Activated T-helper 1 cell treated with anti-CD3 and anti-CD28 coated beads, Interleukin-12 subunit alpha, Interleukin-12 subunit beta, Interleukin-2, Interleukin-4 antibody, amounts not matched to agents 30 ng/mL and 10 ng/mL and 1 ng/mL, durations not matched to agents 14 hours and 24 hours and 36 hours (primary cell): Measurements from ENCODE around the gene SLC5A2. TPM values are rescaled to one million over a fixed set of nuclear protein-coding genes. Genes with fewer than 3 reads are reported as not detected.
A peak's percentile ranks its signal among the peaks of the same experiment; 100 is the strongest.
"Not testable (repeated sequence)": the region's sequence is repeated elsewhere in the genome, so short reads cannot be mapped to it uniquely, and the experiment has no call there.

ENCODE experiments used
- DNase-seq: peaks from one replicate; pipeline ENCODE4 v3.0.0; 2021; ENCODE audit warnings: low spot score
- H3K27ac Mint-ChIP-seq: one replicate; pipeline ENCODE4 v1.8.0; 2021; ENCODE audit warnings: mild to moderate bottlenecking, mixed read lengths
- H3K27me3 Mint-ChIP-seq: one replicate; pipeline ENCODE4 v1.8.0; 2022; ENCODE audit warnings: mild to moderate bottlenecking, moderate library complexity, mixed read lengths; ENCODE audit not compliant: insufficient read depth
- H3K36me3 Mint-ChIP-seq: one replicate; pipeline ENCODE4 v1.8.0; 2021; ENCODE audit warnings: low read depth, mixed read lengths
- H3K4me1 Mint-ChIP-seq: one replicate; pipeline ENCODE4 v1.8.0; 2021; ENCODE audit warnings: low read depth, mixed read lengths
- H3K4me3 Mint-ChIP-seq: one replicate; pipeline ENCODE4 v1.8.0; 2021; ENCODE audit warnings: mild to moderate bottlenecking, moderate library complexity, mixed read lengths
- H3K9me3 Mint-ChIP-seq: one replicate; pipeline ENCODE4 v1.8.0; 2021; ENCODE audit warnings: mixed read lengths
- intact Hi-C: fragments of 100-400 bp; cut with micrococcal nuclease; formaldehyde crosslinking; loops from one replicate; pipeline ENCODE4 v1.15.1; 2024
- total RNA-seq: library from RNA; stranded (reverse); gene quantifications from 2 replicates; pipeline ENCODE4 v1.2.3, GENCODE V29; 2022

The SLC5A2 gene
- total RNA-seq, 1 donor from 2014 or later, result not detected

- Mint-ChIP-seq H3K4me1 (peaks cover 25% of the 10 kb centered on the region), H3K27ac (no peak overlapping the region), H3K4me3 (no peak overlapping the region), H3K27me3 (no peaks in the 10 kb centered on the region), H3K36me3 (peaks cover 14% of the 10 kb centered on the region), H3K9me3 (no peaks in the 10 kb centered on the region)
- intact Hi-C loops, result no loop called here
- DNase-seq, result no peak
Observed at GRCh38 chr16:31501966-31502348, 19.0 kb downstream of the SLC5A2 start.

DNA sequence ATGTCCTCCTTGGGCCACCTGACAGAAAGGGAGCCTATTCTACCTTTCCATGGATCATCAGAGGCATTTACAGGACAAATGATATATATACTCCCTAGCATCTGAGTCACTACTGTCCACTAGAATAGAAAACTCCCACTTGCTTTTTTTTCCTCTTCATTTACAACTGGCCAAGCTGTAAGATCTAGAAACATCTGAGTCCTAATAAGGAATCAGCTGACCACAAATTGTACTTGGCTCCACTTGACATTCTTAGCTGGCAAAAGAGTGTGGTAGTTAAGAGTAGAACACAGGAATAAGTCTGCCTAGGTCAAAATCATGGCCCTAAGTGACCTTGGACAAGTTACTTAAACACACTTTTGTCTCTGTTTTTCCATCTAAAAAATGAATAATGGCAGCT, 20.1 kb downstream of the SLC5A2 start:
- peaks cover 10% of the 10 kb centered on the region for H3K36me3 Mint-ChIP-seq

DNA sequence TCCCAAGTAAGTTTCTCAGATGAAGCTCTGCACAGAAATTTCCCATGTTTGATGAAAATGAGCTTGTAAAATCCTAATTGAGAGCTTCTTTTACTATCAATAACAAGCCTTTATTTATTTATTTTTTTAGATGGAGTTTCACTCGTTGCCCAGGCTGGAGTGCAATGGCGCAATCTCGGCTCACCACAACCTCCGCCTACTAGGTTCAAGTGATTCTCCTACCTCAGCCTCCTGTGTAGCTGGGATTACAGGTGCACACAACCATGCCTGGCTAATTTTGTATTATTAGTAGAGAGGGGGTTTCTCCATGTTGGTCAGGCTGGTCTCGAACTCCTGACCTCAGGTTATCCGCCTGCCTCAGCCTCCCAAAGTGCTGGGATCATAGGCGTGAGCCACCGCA, 20.6 kb downstream of the SLC5A2 start:
- H3K27me3 Mint-ChIP-seq, H3K36me3 Mint-ChIP-seq, H3K4me3 Mint-ChIP-seq, DNase-seq, H3K9me3 Mint-ChIP-seq, H3K27ac Mint-ChIP-seq, intact Hi-C loops: not testable (repeated sequence)
- H3K4me1 Mint-ChIP-seq, result peaks cover 35% of the 10 kb centered on the region

More for the DNA sequence above, 20.1 kb downstream of the SLC5A2 start:
- no peak overlapping the region for H3K4me3 Mint-ChIP-seq
- no peaks in the 10 kb centered on the region for H3K9me3 Mint-ChIP-seq
- intact Hi-C loops, result no loop called here
- H3K27ac Mint-ChIP-seq, result no peak overlapping the region
- H3K27me3 Mint-ChIP-seq, result no peaks in the 10 kb centered on the region
- DNase-seq, result no peak
- peaks cover 33% of the 10 kb centered on the region for H3K4me1 Mint-ChIP-seq

DNA sequence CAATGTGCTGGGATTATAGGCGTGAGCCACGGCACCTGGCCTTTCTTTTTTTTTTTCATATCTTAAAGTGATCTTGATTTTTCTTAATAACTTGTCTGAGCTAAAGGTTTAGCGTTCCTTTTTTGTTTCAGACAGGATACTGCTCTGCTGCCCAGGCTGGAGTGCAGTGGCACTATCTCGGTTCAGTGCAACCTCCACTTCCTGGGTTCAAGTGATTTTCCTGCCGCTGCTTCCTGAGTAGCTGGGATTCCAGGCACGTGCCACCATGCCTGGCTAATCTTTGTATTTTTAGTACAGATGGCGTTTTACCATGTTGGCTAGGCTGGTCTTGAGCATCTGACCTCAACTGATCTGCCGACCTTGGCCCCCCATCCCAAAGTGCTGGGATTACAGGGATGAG, 21.2 kb downstream of the SLC5A2 start:
- Mint-ChIP-seq H3K4me3 (no peak overlapping the region), H3K27me3 (no peaks in the 10 kb centered on the region), H3K4me1 (peaks cover 41% of the 10 kb centered on the region), H3K36me3 (peaks cover 6% of the 10 kb centered on the region), H3K9me3 (no peaks in the 10 kb centered on the region), H3K27ac (no peak overlapping the region)
- no peak for DNase-seq
- intact Hi-C loops, result no loop called here

DNA sequence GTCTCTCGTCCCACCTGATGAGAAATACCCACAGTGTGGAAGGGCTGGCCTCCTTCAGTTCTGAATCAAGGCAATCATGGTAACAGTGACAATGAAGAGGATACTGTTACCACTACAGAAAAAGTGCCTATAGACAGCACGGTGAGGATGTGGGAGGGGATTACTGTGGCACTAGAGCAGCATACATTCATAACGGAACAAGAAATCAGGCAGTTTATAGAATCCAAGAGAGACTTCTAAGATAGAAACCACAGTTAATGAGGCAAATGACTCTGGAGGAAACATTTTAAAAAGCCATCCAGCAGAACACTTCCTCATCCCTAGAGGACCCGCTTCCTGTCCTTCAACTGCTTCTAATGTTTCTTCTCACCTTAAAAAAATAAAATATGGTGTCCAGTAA, 22.6 kb downstream of the SLC5A2 start:
- Mint-ChIP-seq H3K27me3 (no peaks in the 10 kb centered on the region), H3K27ac (peak overlapping the region; percentile 81), H3K36me3 (peaks cover 8% of the 10 kb centered on the region), H3K9me3 (no peaks in the 10 kb centered on the region), H3K4me3 (no peak overlapping the region), H3K4me1 (peaks cover 46% of the 10 kb centered on the region)
- no peak for DNase-seq
- intact Hi-C loops, result no loop called here

GRCh38 chr16:31507617-31507928, 24.6 kb downstream of the SLC5A2 start:
- peak overlapping the region; percentile 85 for H3K27ac Mint-ChIP-seq
- peak overlapping the region; percentile 95 for H3K4me3 Mint-ChIP-seq
- H3K36me3 Mint-ChIP-seq, result peaks cover 9% of the 10 kb centered on the region
- DNase-seq, result no peak
- intact Hi-C loops, result no loop called here
- H3K9me3 Mint-ChIP-seq, result no peaks in the 10 kb centered on the region
- H3K4me1 Mint-ChIP-seq, result peaks cover 49% of the 10 kb centered on the region
- H3K27me3 Mint-ChIP-seq, result no peaks in the 10 kb centered on the region

DNA sequence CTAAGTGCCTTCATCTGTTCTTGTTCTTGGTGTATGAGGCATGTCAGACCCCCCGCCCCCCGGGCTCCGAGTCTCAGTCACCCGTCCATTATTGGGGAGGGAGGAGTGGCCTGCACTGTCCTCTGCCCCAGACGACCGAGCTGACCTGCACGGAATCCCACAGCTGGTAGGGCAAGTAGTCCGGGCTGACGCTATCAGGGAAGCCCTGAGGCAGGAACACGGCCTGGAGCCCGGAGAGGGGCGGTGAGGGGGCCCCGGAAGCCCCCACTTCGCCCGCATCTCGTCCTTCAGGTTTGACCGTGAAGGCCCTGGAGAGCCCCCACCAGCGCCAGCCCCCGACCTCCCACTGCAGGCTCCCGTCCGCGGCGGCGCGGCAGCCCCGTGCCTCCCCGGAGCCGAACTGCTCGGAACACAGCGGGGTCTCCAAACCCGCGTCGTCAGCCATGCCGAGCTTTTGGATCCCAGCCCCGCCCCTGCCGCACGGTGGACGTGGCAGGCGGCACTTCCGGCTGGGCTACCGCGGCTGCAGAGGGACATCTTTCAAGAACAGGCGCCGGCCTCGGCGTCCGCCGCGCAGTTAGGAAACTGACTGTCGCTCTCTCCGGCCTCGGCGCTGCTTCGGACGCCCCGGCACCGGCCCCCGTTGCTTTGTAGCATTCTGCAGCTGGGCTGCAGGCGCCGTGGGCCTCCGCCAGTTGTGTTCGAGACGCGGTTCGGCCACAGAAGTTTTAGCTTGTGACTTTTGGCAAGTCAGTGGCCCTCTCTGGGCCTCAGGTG, 25.2 kb downstream of the SLC5A2 start, which contains the start of gene RUSF1:
RUSF1 (minus strand) TSS at position 463 of the 777 bp plus-strand sequence; CDS start at position 445, 18 bp downstream.
- Mint-ChIP-seq H3K27ac (peak within 1 kb of the TSS; percentile 93), H3K4me3 (peak within 1 kb of the TSS; percentile 95), H3K4me1 (peaks cover 49% of the 10 kb centered on the region), H3K36me3 (peaks cover 9% of the 10 kb centered on the region), H3K27me3 (no peaks in the 10 kb centered on the region), H3K9me3 (no peaks in the 10 kb centered on the region)
- intact Hi-C loops, result loop anchor here (1.0 to 2.0 kb wide), 4 partner anchors 21 to 187 kb away; partner anchors contain the start of gene ARMC5
- DNase-seq, result peak; percentile 81

DNA sequence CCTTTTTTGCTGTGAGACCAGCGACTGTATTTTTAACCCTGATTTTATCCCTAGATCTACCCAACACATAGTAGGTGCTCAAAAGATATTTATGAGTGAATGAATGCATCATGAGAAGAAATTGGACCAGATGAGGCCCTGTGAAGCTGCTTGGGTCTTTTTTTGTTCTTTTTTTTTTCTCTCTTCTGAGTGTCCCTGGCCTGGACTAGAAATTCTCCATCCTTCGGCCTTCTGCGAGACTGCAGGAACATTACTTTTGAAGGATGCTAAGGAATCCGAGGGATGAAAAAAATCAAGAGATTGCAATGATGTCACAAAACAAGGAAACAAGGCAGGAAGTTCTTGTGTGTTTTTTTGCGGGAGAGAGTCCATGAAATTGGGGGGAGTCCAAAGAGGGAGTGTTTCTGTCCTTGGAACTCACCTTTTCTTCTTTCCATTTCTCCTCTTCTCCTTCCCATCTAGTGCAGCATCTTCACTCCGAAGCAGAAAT, 25.8 kb downstream of the SLC5A2 start:
- peaks cover 9% of the 10 kb centered on the region for H3K36me3 Mint-ChIP-seq
- intact Hi-C loops, result loop anchor here (1.0 to 2.0 kb wide), 4 partner anchors 22 to 187 kb away; partner anchors contain the start of gene ARMC5
- peak overlapping the region; percentile 95 for H3K4me3 Mint-ChIP-seq
- no peaks in the 10 kb centered on the region for H3K27me3 Mint-ChIP-seq
- peak overlapping the region; percentile 93 for H3K27ac Mint-ChIP-seq
- DNase-seq, result no peak
- H3K4me1 Mint-ChIP-seq, result peaks cover 49% of the 10 kb centered on the region
- no peaks in the 10 kb centered on the region for H3K9me3 Mint-ChIP-seq

DNA sequence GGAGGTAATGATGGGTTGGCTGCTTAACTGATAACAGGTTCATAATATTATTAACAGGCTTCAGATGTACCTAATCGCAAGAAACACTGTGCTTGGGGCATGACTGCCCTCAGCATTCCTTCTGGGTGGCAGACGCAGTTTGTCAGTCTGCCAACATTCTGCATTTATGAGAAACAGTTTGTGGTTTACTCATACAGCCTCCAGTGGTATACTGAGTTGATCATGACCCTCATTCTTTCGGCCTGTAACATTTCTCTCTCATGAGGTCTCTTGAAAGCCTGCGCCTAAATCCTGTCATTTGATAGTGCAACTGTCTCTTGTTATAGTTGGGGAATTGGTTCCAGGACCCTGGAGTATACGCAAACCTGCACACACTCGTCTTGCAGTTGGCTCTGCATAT, 30.2 kb downstream of the SLC5A2 start:
- Mint-ChIP-seq H3K4me3 (no peak overlapping the region), H3K9me3 (no peaks in the 10 kb centered on the region), H3K27ac (no peak overlapping the region), H3K27me3 (no peaks in the 10 kb centered on the region), H3K4me1 (peaks cover 20% of the 10 kb centered on the region), H3K36me3 (peaks cover 6% of the 10 kb centered on the region)
- DNase-seq, result no peak
- intact Hi-C loops, result no loop called here

DNA sequence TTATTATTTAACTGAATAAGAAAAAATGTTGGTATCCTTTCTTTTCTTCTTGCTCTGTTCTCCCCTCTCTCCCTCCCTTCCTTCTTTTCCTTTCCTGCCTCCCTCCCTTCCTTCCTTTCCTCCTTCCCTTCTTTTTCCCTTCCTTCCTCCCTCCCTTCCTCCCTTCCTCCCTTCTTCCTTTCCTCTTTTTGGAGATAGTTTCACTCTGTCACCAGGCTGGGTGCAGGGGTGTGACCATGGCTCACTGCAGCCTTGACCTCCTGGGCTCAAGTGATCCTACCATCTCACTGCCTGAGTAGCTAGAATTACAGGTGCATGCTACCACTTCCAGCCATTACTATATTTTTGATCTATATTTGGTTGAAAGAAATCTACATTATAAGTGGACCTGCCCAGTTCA, 31.0 kb downstream of the SLC5A2 start:
- Mint-ChIP-seq H3K4me3 (no peak overlapping the region), H3K4me1 (peaks cover 16% of the 10 kb centered on the region), H3K9me3 (no peaks in the 10 kb centered on the region), H3K27ac (no peak overlapping the region), H3K27me3 (no peaks in the 10 kb centered on the region), H3K36me3 (peaks cover 3% of the 10 kb centered on the region)
- intact Hi-C loops, result no loop called here
- no peak for DNase-seq

DNA sequence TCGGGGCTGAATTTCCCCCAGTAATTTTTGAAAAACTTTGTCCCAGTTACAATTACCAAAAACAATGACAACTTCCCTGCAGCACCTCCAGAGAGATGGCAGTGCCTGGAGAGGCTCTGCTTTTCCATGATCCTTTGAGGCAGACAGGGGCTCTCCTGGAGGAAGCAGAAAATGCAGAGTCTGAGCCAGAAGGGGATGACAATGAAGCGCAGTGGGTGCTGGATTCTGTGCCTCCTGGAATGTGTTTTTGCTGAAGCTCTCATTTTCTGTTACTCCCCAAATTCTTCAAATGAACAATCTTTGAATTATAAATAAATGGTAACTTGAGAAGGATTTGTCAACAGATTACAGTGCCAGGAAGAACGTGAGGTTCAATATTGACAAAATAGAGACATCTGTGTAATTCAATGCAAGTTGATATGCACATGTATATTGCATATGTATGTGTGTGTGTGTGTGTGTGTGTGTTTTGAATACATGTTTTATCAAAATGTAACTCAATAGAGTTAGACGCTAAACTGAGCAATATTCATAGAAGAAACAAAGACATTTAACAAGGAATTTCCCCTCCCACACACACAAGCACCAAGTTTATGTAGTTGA, 35.0 kb downstream of the SLC5A2 start:
- no peaks in the 10 kb centered on the region for H3K36me3 Mint-ChIP-seq
- peaks cover 5% of the 10 kb centered on the region for H3K4me1 Mint-ChIP-seq
- no peak overlapping the region for H3K4me3 Mint-ChIP-seq
- intact Hi-C loops, result no loop called here
- H3K27ac Mint-ChIP-seq, result no peak overlapping the region
- H3K27me3 Mint-ChIP-seq, result no peaks in the 10 kb centered on the region
- no peak for DNase-seq
- no peaks in the 10 kb centered on the region for H3K9me3 Mint-ChIP-seq

DNA sequence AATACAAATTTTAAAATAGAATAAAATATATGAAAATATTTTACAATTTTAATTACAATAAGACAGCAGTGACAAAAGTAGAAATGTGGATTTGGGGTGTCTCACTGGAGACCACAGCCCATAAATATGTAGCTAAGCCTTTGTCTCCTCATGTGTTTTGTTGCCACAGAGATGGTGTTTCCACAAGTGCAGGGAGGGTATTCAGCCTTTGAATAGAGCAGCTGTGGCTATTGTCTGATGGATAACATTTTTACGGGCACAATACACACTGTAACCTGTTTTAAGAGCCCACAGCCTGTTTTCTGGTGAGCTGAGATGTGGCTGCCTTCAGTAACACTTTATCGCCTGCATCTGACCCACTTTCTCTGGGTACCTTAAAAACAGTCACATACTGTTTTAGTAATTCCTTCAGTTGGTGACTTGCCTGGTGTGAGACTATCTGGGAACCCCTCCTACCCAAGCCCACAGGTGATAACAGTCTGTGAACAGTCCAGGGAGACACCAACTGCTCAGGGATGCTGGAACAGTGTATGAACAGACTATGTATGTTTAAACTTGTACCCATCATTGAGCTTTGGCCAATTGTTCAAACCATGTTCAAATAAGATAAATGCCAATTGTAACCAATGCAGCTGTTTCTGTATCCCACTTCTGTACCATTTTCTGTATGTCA, 37.0 kb downstream of the SLC5A2 start:
- DNase-seq, result no peak
- H3K4me3 Mint-ChIP-seq, result no peak overlapping the region
- no peaks in the 10 kb centered on the region for H3K9me3 Mint-ChIP-seq
- peaks cover 5% of the 10 kb centered on the region for H3K4me1 Mint-ChIP-seq
- no peak overlapping the region for H3K27ac Mint-ChIP-seq
- intact Hi-C loops, result no loop called here
- H3K36me3 Mint-ChIP-seq, result no peaks in the 10 kb centered on the region
- H3K27me3 Mint-ChIP-seq, result no peaks in the 10 kb centered on the region

DNA sequence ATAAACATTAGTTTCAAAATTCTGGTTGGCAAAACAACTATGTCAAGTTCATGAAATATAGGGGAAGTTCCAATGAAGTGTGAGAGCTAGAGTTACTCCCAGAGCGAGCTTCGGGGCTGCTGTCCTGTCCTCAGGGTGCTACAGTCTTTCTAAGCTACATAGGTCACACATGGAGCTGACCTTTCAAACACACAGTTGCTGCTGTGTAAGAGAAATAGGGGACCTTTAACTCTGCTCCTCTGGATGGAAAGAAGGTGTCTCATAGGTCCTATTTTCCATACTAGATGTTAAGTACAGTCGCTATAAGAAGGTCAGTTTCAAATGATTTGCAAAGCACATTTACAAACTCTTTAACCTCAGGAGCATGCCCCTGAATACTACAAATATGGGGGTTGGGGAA, 38.4 kb downstream of the SLC5A2 start:
- Mint-ChIP-seq H3K4me1 (peaks cover 5% of the 10 kb centered on the region), H3K36me3 (no peaks in the 10 kb centered on the region), H3K27ac (no peak overlapping the region), H3K9me3 (no peaks in the 10 kb centered on the region), H3K27me3 (no peaks in the 10 kb centered on the region), H3K4me3 (no peak overlapping the region)
- intact Hi-C loops, result no loop called here
- no peak for DNase-seq
